H1 (cell line): ENCODE results near the gene LONP2. TPM values are rescaled to one million over a fixed set of nuclear protein-coding genes. Genes with fewer than 3 reads are reported as not detected.

ENCODE experiments used
- CHD1 ChIP-seq: IDR thresholded peaks from 2 replicates; pipeline ENCODE4 v1.6.1; 2012; ENCODE audit warnings: low read depth, low read length, improper control_type of control experiment
- CHD7 ChIP-seq: fragments of 300-600 bp; sonication (generic); IDR thresholded peaks from 2 replicates; pipeline ENCODE4 v1.7.1; 2012; ENCODE audit warnings: low read length, moderate library complexity, mild to moderate bottlenecking, inconsistent platforms; ENCODE audit not compliant: insufficient replicate concordance
- CTCF ChIP-seq, 3 experiments: IDR thresholded peaks; 1 replicate in 2 of 3; 2 replicates in 1 of 3; pipeline versions ENCODE4 v1.5.1 to v1.6.1; 2011; ENCODE audit warnings: low read length in 3 of 3, mild to moderate bottlenecking in 3 of 3, inconsistent platforms in 2 of 3, low read depth in 1 of 3, moderate library complexity in 1 of 3; ENCODE audit not compliant: insufficient read depth in 1 of 3; ENCODE audit errors: control extremely low read depth in 1 of 3
- KDM5A ChIP-seq: fragments of 200-600 bp; IDR thresholded peaks from 2 replicates; pipeline ENCODE4 v1.7.1; 2012; ENCODE audit warnings: mild to moderate bottlenecking, low read length, inconsistent platforms, mixed read lengths
- POLR2A ChIP-seq, 2 experiments: IDR thresholded peaks; 1 replicate in 1 of 2; 2 replicates in 1 of 2; pipeline ENCODE4 v1.6.1; 2011; ENCODE audit warnings: low read depth in 2 of 2, low read length in 2 of 2, mild to moderate bottlenecking in 2 of 2; ENCODE audit errors: control extremely low read depth in 1 of 2
- SAP30 ChIP-seq: fragments of 300-600 bp; sonication (generic); IDR thresholded peaks from 2 replicates; pipeline ENCODE4 v1.7.1; 2012; ENCODE audit warnings: low read length, moderate library complexity, mild to moderate bottlenecking, inconsistent platforms; ENCODE audit not compliant: insufficient read depth, insufficient replicate concordance
- SIRT6 ChIP-seq: IDR thresholded peaks from one replicate; pipeline ENCODE4 v1.7.1; 2012; ENCODE audit warnings: low read length, inconsistent platforms
- SP2 ChIP-seq: IDR thresholded peaks from 2 replicates; pipeline ENCODE4 v1.6.1; 2012; ENCODE audit warnings: mild to moderate bottlenecking, low read length, inconsistent platforms
- polyA plus RNA-seq, 7 experiments: library from polyadenylated mRNA; depleted of rRNA in 3 of 7; stranded (reverse) in 5 of 7; unstranded in 2 of 7; fragments of >200 nt in 5 of 7; fragments of 200-250 nt in 2 of 7; gene quantifications; 1 replicate in 5 of 7; 2 replicates in 1 of 7; 4 replicates in 1 of 7; pipeline versions ENCODE4 v1.2.1 to v1.2.3, GENCODE V29; 2011 to 2013; ENCODE audit warnings: missing spikeins in 2 of 7, mixed read lengths in 2 of 7
- total RNA-seq: library from RNA; stranded (reverse); fragmentation: NEBNext Ultra II Directional; extraction: Animal tissue kit (Norgen Biotek cat#: 25700); gene quantifications from 2 replicates; pipeline ENCODE4 v1.2.1, GENCODE V29; 2021

The LONP2 gene
- total and polyA plus RNA-seq, 2 of the 8 experiments (the other 6 are each of a cell fraction or from before 2014, with no cell fraction given) = 8.1 to 23.1 TPM

- TF ChIP-seq CHD7 = no peak
- no peak for TF ChIP-seq SIRT6
- no peak for TF ChIP-seq CHD1
- TF ChIP-seq SP2 = no peak
- no peak for TF ChIP-seq CTCF (IDR thresholded peaks at IDR 0.05; ENCODE audit: control extremely low read depth in 1 of 3, insufficient read depth in 1 of 3, low read depth in 1 of 3, low read length in 3 of 3)
- no peak for TF ChIP-seq SAP30
- no peak for TF ChIP-seq POLR2A (IDR thresholded peaks at IDR 0.05; ENCODE audit: control extremely low read depth in 1 of 2, low read depth in 2 of 2, low read length in 2 of 2)
- no peak for TF ChIP-seq KDM5A
These were observed 51.6 kb downstream of the LONP2 start (continued) for GRCh38 chr16:48295488-48296281.
